Neural cell (in vitro differentiated cells): ENCODE measurements around the gene RAB3C. TPM values are rescaled to one million over a fixed set of nuclear protein-coding genes. Genes with fewer than 3 reads are reported as not detected.

ENCODE experiments used
- H2AFZ ChIP-seq: fragments of 200-600, 300-800 bp; sonication (generic), shearing (Covaris generic); 2 replicates; pipeline ENCODE4 v1.6.0; 2014; ENCODE audit warnings: low read depth, mild to moderate bottlenecking, antibody characterized with exemption, low read length, moderate library complexity
- H3F3A ChIP-seq: fragments of 200-600 bp; shearing (Covaris generic); 2 replicates; pipeline ENCODE4 v1.6.1; 2016; ENCODE audit warnings: mild to moderate bottlenecking, moderate library complexity, mixed read lengths, antibody characterized with exemption, low read length; ENCODE audit not compliant: insufficient read depth, poor library complexity, severe bottlenecking
- H3K27ac ChIP-seq: fragments of 200-600, 300-800 bp; sonication (generic), shearing (Covaris generic); 2 replicates; pipeline ENCODE4 v1.5.1; 2014; ENCODE audit warnings: mild to moderate bottlenecking, low read length, moderate library complexity
- H3K27me3 ChIP-seq: fragments of 300-800, 200-600 bp; sonication (generic), shearing (Covaris generic); 2 replicates; pipeline ENCODE4 v1.6.0; 2014; ENCODE audit warnings: mild to moderate bottlenecking, low read depth, low read length, moderate library complexity; ENCODE audit not compliant: insufficient read depth
- H3K36me3 ChIP-seq: fragments of 300-800, 200-600 bp; sonication (generic), shearing (Covaris generic); 2 replicates; pipeline ENCODE4 v1.5.1; 2014; ENCODE audit warnings: mild to moderate bottlenecking, antibody characterized with exemption, low read length, moderate library complexity; ENCODE audit not compliant: insufficient read depth
- H3K4me2 ChIP-seq: fragments of 300-800, 200-600 bp; sonication (generic), shearing (Covaris generic); 2 replicates; pipeline ENCODE4 v1.6.0; 2014; ENCODE audit warnings: mild to moderate bottlenecking, low read length
- H3K4me3 ChIP-seq: fragments of 300-800, 200-600 bp; sonication (generic), shearing (Covaris generic); 2 replicates; pipeline ENCODE4 v1.5.1; 2014; ENCODE audit warnings: mild to moderate bottlenecking, low read length, moderate library complexity
- H3K79me2 ChIP-seq: fragments of 200-600 bp; shearing (Covaris generic); replicated peaks from 2 replicates; pipeline ENCODE4 v1.6.0; 2014; ENCODE audit warnings: mild to moderate bottlenecking, low read length, moderate library complexity; ENCODE audit not compliant: insufficient read depth
- H3K9ac ChIP-seq: fragments of 300-800, 200-600 bp; sonication (generic), shearing (Covaris generic); 2 replicates; pipeline ENCODE4 v1.6.1; 2016; ENCODE audit warnings: mild to moderate bottlenecking, low read length, mixed read lengths
- H3K9me2 ChIP-seq: fragments of 200-600 bp; shearing (Covaris generic); 2 replicates; pipeline ENCODE4 v1.6.1; 2016; ENCODE audit warnings: mild to moderate bottlenecking, low read length, mixed read lengths; ENCODE audit not compliant: insufficient read depth
- H3K9me3 ChIP-seq: fragments of 200-600, 300-800 bp; sonication (generic), shearing (Covaris generic); 2 replicates; pipeline ENCODE4 v1.6.1; 2016; ENCODE audit warnings: mild to moderate bottlenecking, mixed run types, low read length, moderate library complexity, mixed read lengths
- H4K20me1 ChIP-seq: fragments of 200-600 bp; shearing (Covaris generic); 2 replicates; pipeline ENCODE4 v1.6.1; 2016; ENCODE audit warnings: mild to moderate bottlenecking, mixed run types; ENCODE audit not compliant: insufficient read depth
- CTCF ChIP-seq: fragments of 450-650 bp; IDR thresholded peaks from 2 replicates; pipeline ENCODE4 v1.5.1; 2014; ENCODE audit warnings: antibody characterized with exemption, mild to moderate bottlenecking, moderate library complexity; ENCODE audit not compliant: poor library complexity, severe bottlenecking
- EP300 ChIP-seq: fragments of 450-650 bp; conservative IDR thresholded peaks from 2 replicates; pipeline ENCODE4 v1.6.1; 2014; ENCODE audit warnings: antibody characterized with exemption, mild to moderate bottlenecking, moderate library complexity; ENCODE audit not compliant: poor library complexity, severe bottlenecking
- EZH2 ChIP-seq: fragments of 200-600, 300-800 bp; shearing (Covaris generic), sonication (generic); IDR thresholded peaks from 2 replicates; pipeline ENCODE4 v1.6.1; 2014; ENCODE audit warnings: antibody characterized with exemption, low read length, borderline replicate concordance, mild to moderate bottlenecking; ENCODE audit not compliant: insufficient read depth, poor library complexity, severe bottlenecking
- MXI1 ChIP-seq: fragments of 450-650 bp; conservative IDR thresholded peaks from 2 replicates; pipeline ENCODE4 v1.6.1; 2014; ENCODE audit warnings: antibody characterized with exemption, mild to moderate bottlenecking; ENCODE audit not compliant: poor library complexity, severe bottlenecking
- POLR2AphosphoS5 ChIP-seq: IDR thresholded peaks from 2 replicates; pipeline ENCODE4 v1.6.1; 2012
- RAD21 ChIP-seq: fragments of 450-650 bp; conservative IDR thresholded peaks from 2 replicates; pipeline ENCODE4 v1.6.1; 2014; ENCODE audit warnings: antibody characterized with exemption, mild to moderate bottlenecking, moderate library complexity
- SMC3 ChIP-seq: fragments of 450-650 bp; conservative IDR thresholded peaks from 2 replicates; pipeline ENCODE4 v1.6.1; 2014; ENCODE audit warnings: antibody characterized with exemption, mild to moderate bottlenecking, moderate library complexity; ENCODE audit not compliant: poor library complexity
- TAF1 ChIP-seq: IDR thresholded peaks from 2 replicates; pipeline ENCODE4 v1.6.1; 2012; ENCODE audit warnings: low read depth
- polyA plus RNA-seq: library from polyadenylated mRNA; depleted of rRNA; stranded (reverse); fragments of >200 nt; gene quantifications from 2 replicates; pipeline ENCODE4 v1.2.3, GENCODE V29; 2014
- TF ChIP-seq, protein P1 (sequence below): IDR thresholded peaks from 2 replicates; pipeline ENCODE4 v1.6.1; 2012; ENCODE audit warnings: borderline replicate concordance

The RAB3C gene
- polyA plus RNA-seq, 1 donor from 2014 or later, result 94.3 TPM

DNA sequence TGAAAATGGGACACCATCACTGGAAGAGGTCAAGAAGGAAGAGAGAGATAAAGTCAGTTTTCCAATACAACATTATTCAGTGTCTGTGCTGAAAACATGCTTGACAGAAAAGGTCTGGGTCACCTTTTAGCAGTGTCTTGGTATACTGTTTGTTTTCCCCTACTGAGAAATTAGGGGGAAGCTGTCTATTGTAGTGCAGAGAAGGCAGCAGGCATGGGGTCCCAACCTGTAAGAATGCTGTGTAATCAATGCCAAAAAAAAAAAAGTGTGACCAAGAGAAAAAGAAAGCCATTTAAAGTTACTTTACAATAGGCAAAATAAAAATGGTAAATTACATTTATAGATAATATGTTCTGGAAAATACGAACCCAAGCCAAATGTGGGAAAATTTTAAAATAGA lies 139.3 kb downstream of the RAB3C start:
- H3K4me2 ChIP-seq, result no peak overlapping the region

DNA sequence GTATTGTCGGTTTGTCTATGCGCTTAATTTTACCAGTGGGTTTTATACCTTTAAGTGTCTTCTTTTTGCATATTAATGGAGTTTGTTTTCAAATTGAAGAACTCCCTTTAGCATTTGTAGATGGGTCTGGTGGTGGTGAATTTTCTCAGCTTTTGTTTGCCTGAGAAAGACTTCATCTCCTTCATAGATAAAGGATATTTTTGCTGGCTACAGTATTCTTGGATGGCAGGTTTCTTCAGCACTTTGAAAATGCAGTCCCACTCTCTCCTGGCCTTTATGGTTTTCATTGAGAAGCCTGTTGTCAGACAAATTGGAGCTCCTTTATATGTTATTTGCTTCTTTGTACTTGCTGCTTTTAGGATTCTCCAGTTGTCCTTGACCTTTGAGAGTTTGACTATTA lies 142.1 kb downstream of the RAB3C start:
- H4K20me1 ChIP-seq, result no peaks in the 10 kb centered on the region
- no peaks in the 10 kb centered on the region for H3F3A ChIP-seq
- no peak overlapping the region for H3K4me3 ChIP-seq
- peaks cover 6% of the 10 kb centered on the region for H3K36me3 ChIP-seq
- TF ChIP-seq, protein P1, sequence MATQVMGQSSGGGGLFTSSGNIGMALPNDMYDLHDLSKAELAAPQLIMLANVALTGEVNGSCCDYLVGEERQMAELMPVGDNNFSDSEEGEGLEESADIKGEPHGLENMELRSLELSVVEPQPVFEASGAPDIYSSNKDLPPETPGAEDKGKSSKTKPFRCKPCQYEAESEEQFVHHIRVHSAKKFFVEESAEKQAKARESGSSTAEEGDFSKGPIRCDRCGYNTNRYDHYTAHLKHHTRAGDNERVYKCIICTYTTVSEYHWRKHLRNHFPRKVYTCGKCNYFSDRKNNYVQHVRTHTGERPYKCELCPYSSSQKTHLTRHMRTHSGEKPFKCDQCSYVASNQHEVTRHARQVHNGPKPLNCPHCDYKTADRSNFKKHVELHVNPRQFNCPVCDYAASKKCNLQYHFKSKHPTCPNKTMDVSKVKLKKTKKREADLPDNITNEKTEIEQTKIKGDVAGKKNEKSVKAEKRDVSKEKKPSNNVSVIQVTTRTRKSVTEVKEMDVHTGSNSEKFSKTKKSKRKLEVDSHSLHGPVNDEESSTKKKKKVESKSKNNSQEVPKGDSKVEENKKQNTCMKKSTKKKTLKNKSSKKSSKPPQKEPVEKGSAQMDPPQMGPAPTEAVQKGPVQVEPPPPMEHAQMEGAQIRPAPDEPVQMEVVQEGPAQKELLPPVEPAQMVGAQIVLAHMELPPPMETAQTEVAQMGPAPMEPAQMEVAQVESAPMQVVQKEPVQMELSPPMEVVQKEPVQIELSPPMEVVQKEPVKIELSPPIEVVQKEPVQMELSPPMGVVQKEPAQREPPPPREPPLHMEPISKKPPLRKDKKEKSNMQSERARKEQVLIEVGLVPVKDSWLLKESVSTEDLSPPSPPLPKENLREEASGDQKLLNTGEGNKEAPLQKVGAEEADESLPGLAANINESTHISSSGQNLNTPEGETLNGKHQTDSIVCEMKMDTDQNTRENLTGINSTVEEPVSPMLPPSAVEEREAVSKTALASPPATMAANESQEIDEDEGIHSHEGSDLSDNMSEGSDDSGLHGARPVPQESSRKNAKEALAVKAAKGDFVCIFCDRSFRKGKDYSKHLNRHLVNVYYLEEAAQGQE, result no peak
- TF ChIP-seq POLR2AphosphoS5 (no peak), EZH2 (no peak), EP300 (no peak), MXI1 (no peak), SMC3 (no peak), TAF1 (no peak), RAD21 (no peak), CTCF (no peak)
- no peak overlapping the region for H3K4me2 ChIP-seq
- H3K9me2 ChIP-seq, result no peaks in the 10 kb centered on the region
- H3K79me2 ChIP-seq, result no peaks in the 10 kb centered on the region
- no peak overlapping the region for H2AFZ ChIP-seq
- H3K9ac ChIP-seq, result no peak overlapping the region
- H3K27me3 ChIP-seq, result no peaks in the 10 kb centered on the region
- no peak overlapping the region for H3K27ac ChIP-seq
- H3K9me3 ChIP-seq, result no peaks in the 10 kb centered on the region

More for the DNA sequence above, 139.3 kb downstream of the RAB3C start:
- Histone ChIP-seq H3K9me3 (no peaks in the 10 kb centered on the region), H3K27me3 (no peaks in the 10 kb centered on the region), H3F3A (no peaks in the 10 kb centered on the region), H3K4me3 (no peak overlapping the region), H3K27ac (no peak overlapping the region), H3K79me2 (no peaks in the 10 kb centered on the region), H4K20me1 (no peaks in the 10 kb centered on the region), H3K9me2 (no peaks in the 10 kb centered on the region), H3K36me3 (peaks cover 2% of the 10 kb centered on the region), H2AFZ (no peak overlapping the region), H3K9ac (no peak overlapping the region)
- TF ChIP-seq CTCF (no peak), SMC3 (no peak), POLR2AphosphoS5 (no peak), EP300 (no peak), EZH2 (no peak), MXI1 (no peak), RAD21 (no peak), TAF1 (no peak)
- TF ChIP-seq, protein P1, result no peak
